ENCODE measurements around the gene OR6Q1. TPM values are rescaled to one million over a fixed set of nuclear protein-coding genes. Genes with fewer than 3 reads are reported as not detected.

The OR6Q1 gene
- total RNA-seq, 1 donor from 2014 or later: not detected

- intact Hi-C loops (cut with DNase I): no loop called here
- H3K4me1 ChIP-seq: no peaks in the 10 kb centered on the region
- no peak overlapping the region for H3K4me3 ChIP-seq
- no peak for ATAC-seq
- DNase-seq: no peak
- H3K27ac ChIP-seq: no peak overlapping the region
- TF ChIP-seq CTCF (IDR thresholded peaks at IDR 0.05): no peak
- H3K27me3 ChIP-seq (ENCODE audit: low read depth): no peaks in the 10 kb centered on the region
- no peaks in the 10 kb centered on the region for H3K9me3 ChIP-seq
- H3K36me3 ChIP-seq: no peaks in the 10 kb centered on the region
These were observed 27.7 kb upstream of the OR6Q1 start for GRCh38 chr11:58003036-58003435.

- Histone ChIP-seq H3K4me3 (no peak overlapping the region), H3K36me3 (no peaks in the 10 kb centered on the region), H3K27me3 (ENCODE audit: low read depth) (no peaks in the 10 kb centered on the region), H3K27ac (no peak overlapping the region), H3K9me3 (no peaks in the 10 kb centered on the region), H3K4me1 (no peaks in the 10 kb centered on the region)
- intact Hi-C loops (cut with DNase I): no loop called here
- DNase-seq: no peak
- no peak for ATAC-seq
- no peak for TF ChIP-seq CTCF (IDR thresholded peaks at IDR 0.05)
These were observed 27.2 kb upstream of the OR6Q1 start for GRCh38 chr11:58003591-58003990.

- Histone ChIP-seq H3K4me1 (no peaks in the 10 kb centered on the region), H3K36me3 (no peaks in the 10 kb centered on the region), H3K27ac (no peak overlapping the region), H3K27me3 (ENCODE audit: low read depth) (no peaks in the 10 kb centered on the region), H3K9me3 (no peaks in the 10 kb centered on the region), H3K4me3 (no peak overlapping the region)
- intact Hi-C loops (cut with DNase I): no loop called here
- TF ChIP-seq CTCF (IDR thresholded peaks at IDR 0.05): no peak
- DNase-seq (no peak), ATAC-seq (peak in 1 of 2 donors; percentile 59)
These were observed 26.1 kb upstream of the OR6Q1 start for GRCh38 chr11:58004664-58005063.

- no peak overlapping the region for H3K27ac ChIP-seq
- DNase-seq (no peak), ATAC-seq (no peak)
- intact Hi-C loops (cut with DNase I): no loop called here
- no peaks in the 10 kb centered on the region for H3K27me3 ChIP-seq (ENCODE audit: low read depth)
- H3K4me3 ChIP-seq: no peak overlapping the region
- no peaks in the 10 kb centered on the region for H3K4me1 ChIP-seq
- H3K36me3 ChIP-seq: no peaks in the 10 kb centered on the region
- no peak for TF ChIP-seq CTCF (IDR thresholded peaks at IDR 0.05)
- no peaks in the 10 kb centered on the region for H3K9me3 ChIP-seq
These were observed 23.8 kb upstream of the OR6Q1 start for GRCh38 chr11:58006940-58007339.

- no peak for DNase-seq
- Histone ChIP-seq H3K9me3 (no peaks in the 10 kb centered on the region), H3K27me3 (ENCODE audit: low read depth) (no peaks in the 10 kb centered on the region), H3K4me3 (no peak overlapping the region), H3K36me3 (no peaks in the 10 kb centered on the region), H3K4me1 (no peaks in the 10 kb centered on the region), H3K27ac (no peak overlapping the region)
- no peak for TF ChIP-seq CTCF (IDR thresholded peaks at IDR 0.05)
- ATAC-seq: no peak
- intact Hi-C loops (cut with DNase I): no loop called here
These were observed 19.0 kb upstream of the OR6Q1 start for GRCh38 chr11:58011771-58012170.

GRCh38 chr11:58023435-58023931 lies 7.3 kb upstream of the OR6Q1 start, which contains the start of gene OR9Q1:
Gene OR9Q1 (plus strand): TSS chr11:58023881. CDS start chr11:58179445, 155,564 bp downstream.
- Histone ChIP-seq H3K27ac (peak within 1 kb of the TSS; percentile 39), H3K4me1 (peaks cover 24% of the 10 kb centered on the region)
- intact Hi-C loops (cut with DNase I): no loop called here

More at GRCh38 chr11:58023435-58023931, 7.3 kb upstream of the OR6Q1 start, which contains the start of gene OR9Q1:
- Histone ChIP-seq H3K27me3 (ENCODE audit: low read depth) (no peaks in the 10 kb centered on the region), H3K9me3 (no peaks in the 10 kb centered on the region), H3K4me3 (peak within 1 kb of the TSS; percentile 7), H3K36me3 (no peaks in the 10 kb centered on the region)
- DNase-seq: no peak
- TF ChIP-seq CTCF (IDR thresholded peaks at IDR 0.05): no peak
- ATAC-seq: no peak

Measured in lower lobe of right lung (tissue), 2 donors.